ENCODE data around the gene PGA3.
"Not testable (repeated sequence)": the region's sequence is repeated elsewhere in the genome, so short reads cannot be mapped to it uniquely, and the experiment has no call there.

DNA sequence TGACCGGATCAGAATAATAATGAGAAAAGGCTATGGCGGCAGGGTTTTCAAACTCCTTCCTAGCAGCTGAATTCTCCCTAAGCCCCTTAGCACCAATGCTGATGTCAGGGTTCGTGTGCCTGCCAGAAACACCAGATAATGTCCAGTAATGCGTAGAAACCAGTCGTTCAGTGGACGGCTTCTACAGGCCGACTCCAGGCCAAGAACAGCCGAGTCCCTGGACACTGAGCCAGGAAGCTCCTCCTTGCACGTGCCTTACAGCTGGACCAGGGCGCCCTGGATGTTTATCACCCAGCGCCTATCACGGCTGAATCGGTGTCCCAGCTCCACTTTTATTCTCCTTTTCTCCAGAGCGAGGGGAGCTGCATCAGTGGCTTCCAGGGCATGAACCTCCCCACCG lies 8.9 kb downstream of the PGA3 start:
- TF ChIP-seq, protein P1, sequence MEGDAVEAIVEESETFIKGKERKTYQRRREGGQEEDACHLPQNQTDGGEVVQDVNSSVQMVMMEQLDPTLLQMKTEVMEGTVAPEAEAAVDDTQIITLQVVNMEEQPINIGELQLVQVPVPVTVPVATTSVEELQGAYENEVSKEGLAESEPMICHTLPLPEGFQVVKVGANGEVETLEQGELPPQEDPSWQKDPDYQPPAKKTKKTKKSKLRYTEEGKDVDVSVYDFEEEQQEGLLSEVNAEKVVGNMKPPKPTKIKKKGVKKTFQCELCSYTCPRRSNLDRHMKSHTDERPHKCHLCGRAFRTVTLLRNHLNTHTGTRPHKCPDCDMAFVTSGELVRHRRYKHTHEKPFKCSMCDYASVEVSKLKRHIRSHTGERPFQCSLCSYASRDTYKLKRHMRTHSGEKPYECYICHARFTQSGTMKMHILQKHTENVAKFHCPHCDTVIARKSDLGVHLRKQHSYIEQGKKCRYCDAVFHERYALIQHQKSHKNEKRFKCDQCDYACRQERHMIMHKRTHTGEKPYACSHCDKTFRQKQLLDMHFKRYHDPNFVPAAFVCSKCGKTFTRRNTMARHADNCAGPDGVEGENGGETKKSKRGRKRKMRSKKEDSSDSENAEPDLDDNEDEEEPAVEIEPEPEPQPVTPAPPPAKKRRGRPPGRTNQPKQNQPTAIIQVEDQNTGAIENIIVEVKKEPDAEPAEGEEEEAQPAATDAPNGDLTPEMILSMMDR (IDR thresholded peaks at IDR 0.05) = not testable (repeated sequence)
- not testable (repeated sequence) for TF ChIP-seq POLR2A (IDR thresholded peaks at IDR 0.05)

All from prostate gland (tissue), 2 donors.